Neuronal stem cell (in vitro differentiated cells): Measurements from ENCODE around the gene NOSTRIN.

Experiments
- DNase-seq: peaks from one replicate; pipeline ENCODE4 v3.0.0-alpha.2; 2013; ENCODE audit warnings: low spot score
- H2AFZ ChIP-seq: one replicate; pipeline ENCODE4 v1.6.1; 2013; ENCODE audit warnings: mild to moderate bottlenecking, low read length, inconsistent platforms
- H2AK5ac ChIP-seq: 2 replicates; pipeline ENCODE4 v1.6.1; 2013; ENCODE audit warnings: low read depth, mild to moderate bottlenecking, inconsistent platforms, low read length, moderate library complexity, mixed read lengths
- H2BK120ac ChIP-seq: 2 replicates; pipeline ENCODE4 v1.6.1; 2013; ENCODE audit warnings: low read depth, mild to moderate bottlenecking, inconsistent platforms, low read length, moderate library complexity, mixed read lengths
- H2BK12ac ChIP-seq: one replicate; pipeline ENCODE4 v1.6.1; 2013; ENCODE audit warnings: low read length, inconsistent platforms
- H2BK15ac ChIP-seq: 2 replicates; pipeline ENCODE4 v1.6.1; 2013; ENCODE audit warnings: mild to moderate bottlenecking, low read length, inconsistent platforms, mixed read lengths
- H2BK5ac ChIP-seq: one replicate; pipeline ENCODE4 v1.6.1; 2013; ENCODE audit warnings: inconsistent platforms, mild to moderate bottlenecking, low read length, moderate library complexity
- H3K14ac ChIP-seq: one replicate; pipeline ENCODE4 v1.6.1; 2013; ENCODE audit warnings: low read length, inconsistent platforms
- H3K18ac ChIP-seq: 2 replicates; pipeline ENCODE4 v1.6.1; 2013; ENCODE audit warnings: low read length, inconsistent platforms
- H3K23ac ChIP-seq: 2 replicates; pipeline ENCODE4 v1.6.1; 2013; ENCODE audit warnings: low read depth, mild to moderate bottlenecking, mixed read lengths, low read length, inconsistent platforms; ENCODE audit not compliant: poor library complexity
- H3K27ac ChIP-seq: replicated peaks from 3 replicates; pipeline ENCODE4 v1.5.1; 2013; ENCODE audit warnings: low read length, inconsistent platforms
- H3K27me3 ChIP-seq, 3 experiments: 2 replicates each; pipeline ENCODE4 v1.6.1; 2013; ENCODE audit warnings: low read length in 3 of 3, mild to moderate bottlenecking in 2 of 3, inconsistent platforms in 1 of 3, low read depth in 1 of 3, mixed read lengths in 1 of 3, moderate library complexity in 1 of 3; ENCODE audit not compliant: control insufficient read depth in 3 of 3, insufficient read depth in 3 of 3
- H3K36me3 ChIP-seq, 2 donors: replicated peaks in 1 of 2; 2 replicates each; pipeline ENCODE4 v1.6.1; 2013; ENCODE audit warnings: low read length in 2 of 2; ENCODE audit not compliant: control insufficient read depth in 2 of 2, insufficient read depth in 2 of 2
- H3K4ac ChIP-seq: 2 replicates; pipeline ENCODE4 v1.6.1; 2013; ENCODE audit warnings: inconsistent platforms, mild to moderate bottlenecking, low read length, moderate library complexity
- H3K4me1 ChIP-seq, 2 donors: 1 replicate in 1 of 2; 2 replicates in 1 of 2; pipeline ENCODE4 v1.6.1; 2013; ENCODE audit warnings: low read length in 2 of 2, low read depth in 1 of 2; ENCODE audit not compliant: control insufficient read depth in 2 of 2, insufficient read depth in 1 of 2
- H3K4me2 ChIP-seq: one replicate; pipeline ENCODE4 v1.6.1; 2013; ENCODE audit warnings: mild to moderate bottlenecking, low read length, inconsistent platforms; ENCODE audit not compliant: insufficient read depth, poor library complexity, severe bottlenecking
- H3K4me3 ChIP-seq, 2 donors: 2 replicates each; pipeline ENCODE4 v1.5.1; 2013; ENCODE audit warnings: low read length in 2 of 2, mild to moderate bottlenecking in 2 of 2, inconsistent platforms in 1 of 2, moderate library complexity in 1 of 2
- H3K79me1 ChIP-seq: one replicate; pipeline ENCODE4 v1.6.1; 2013; ENCODE audit warnings: low read depth, mild to moderate bottlenecking, inconsistent platforms, low read length, moderate library complexity
- H3K9ac ChIP-seq: one replicate; pipeline ENCODE4 v1.6.1; 2013; ENCODE audit warnings: mild to moderate bottlenecking, low read depth, low read length, inconsistent platforms; ENCODE audit not compliant: poor library complexity
- H3K9me3 ChIP-seq, 2 donors: replicated peaks in 1 of 2; 2 replicates each; pipeline versions ENCODE3 to v1.6.1; 2013; ENCODE audit warnings: low read length in 2 of 2, mild to moderate bottlenecking in 2 of 2, inconsistent platforms in 1 of 2, low read depth in 1 of 2, mixed read lengths in 1 of 2, moderate library complexity in 1 of 2; ENCODE audit not compliant: control insufficient read depth in 2 of 2, insufficient read depth in 1 of 2
- H4K8ac ChIP-seq: one replicate; pipeline ENCODE4 v1.6.1; 2013; ENCODE audit warnings: low read depth, mild to moderate bottlenecking, inconsistent platforms, low read length, moderate library complexity
- H4K91ac ChIP-seq: one replicate; pipeline ENCODE4 v1.6.1; 2013; ENCODE audit warnings: low read length, low read depth, mild to moderate bottlenecking, inconsistent platforms; ENCODE audit not compliant: poor library complexity
- WGBS, 2 donors: extraction: QIAGEN DNeasy Blood & Tissue Kit; methylation state at CpG; one replicate each; pipeline ENCODE4 v1.1.7; 2013; ENCODE audit warnings: missing lambda C conversion rate in 2 of 2, mixed read lengths in 1 of 2; ENCODE audit not compliant: insufficient read length in 2 of 2, insufficient replicate concordance in 1 of 2; ENCODE audit errors: extremely low coverage in 2 of 2; 5-methylcytosine and 5-hydroxymethylcytosine counted together

Gene NOSTRIN

GRCh38 chr2:168894101-168894500 is 91.7 kb downstream of the NOSTRIN start:
- no peak overlapping the region for H2BK5ac ChIP-seq
- no peak overlapping the region for H4K91ac ChIP-seq
- H3K4me2 ChIP-seq = no peak overlapping the region
- no peak overlapping the region for H2BK15ac ChIP-seq
- H2AFZ ChIP-seq = no peak overlapping the region
- H2AK5ac ChIP-seq = no peak overlapping the region
- H3K23ac ChIP-seq = no peak overlapping the region
- no peak overlapping the region for H3K18ac ChIP-seq
- no peak overlapping the region for H3K4me3 ChIP-seq
- no CpG with 5 or more reads among the region's 1 CpG for WGBS, 2 donors
- no peak overlapping the region for H2BK120ac ChIP-seq
- no peaks in the 10 kb centered on the region for H3K36me3 ChIP-seq
- no peak overlapping the region for H2BK12ac ChIP-seq
- H3K27ac ChIP-seq = no peak overlapping the region
- no peak overlapping the region for H4K8ac ChIP-seq
- H3K14ac ChIP-seq = no peak overlapping the region
- DNase-seq = no peak
- H3K9ac ChIP-seq = no peak overlapping the region
- H3K4ac ChIP-seq = no peak overlapping the region
- peaks cover 0 to 16% (median 0%) of the 10 kb centered on the region in 3 experiments for H3K27me3 ChIP-seq
- peaks cover 1 to 2% of the 10 kb centered on the region in 2 donors for H3K4me1 ChIP-seq
- H3K79me1 ChIP-seq = no peaks in the 10 kb centered on the region
- no peaks in the 10 kb centered on the region for H3K9me3 ChIP-seq

GRCh38 chr2:168894720-168895119 is 92.3 kb downstream of the NOSTRIN start:
- Histone ChIP-seq H3K23ac (no peak overlapping the region), H3K4me2 (no peak overlapping the region), H4K8ac (no peak overlapping the region), H3K79me1 (no peaks in the 10 kb centered on the region), H2AK5ac (no peak overlapping the region), H2BK120ac (no peak overlapping the region), H2AFZ (no peak overlapping the region), H2BK12ac (no peak overlapping the region), H4K91ac (no peak overlapping the region), H3K14ac (no peak overlapping the region), H3K4me1 (no peaks in the 10 kb centered on the region), H3K4ac (no peak overlapping the region), H2BK5ac (no peak overlapping the region), H3K27ac (no peak overlapping the region), H2BK15ac (no peak overlapping the region), H3K4me3 (no peak overlapping the region), H3K36me3 (no peaks in the 10 kb centered on the region), H3K9ac (no peak overlapping the region), H3K27me3 (peaks cover 0 to 16% (median 0%) of the 10 kb centered on the region in 3 experiments), H3K9me3 (no peaks in the 10 kb centered on the region), H3K18ac (no peak overlapping the region)
- DNase-seq = no peak

- Histone ChIP-seq H3K4me2 (no peak overlapping the region), H3K27ac (no peak overlapping the region), H3K4ac (no peak overlapping the region), H3K4me3 (no peak overlapping the region), H3K9ac (no peak overlapping the region), H3K27me3 (peaks cover 0 to 16% (median 0%) of the 10 kb centered on the region in 3 experiments), H3K79me1 (no peaks in the 10 kb centered on the region), H2BK15ac (no peak overlapping the region), H4K8ac (no peak overlapping the region), H3K9me3 (no peaks in the 10 kb centered on the region), H2BK12ac (no peak overlapping the region), H3K18ac (no peak overlapping the region), H3K4me1 (no peaks in the 10 kb centered on the region), H4K91ac (no peak overlapping the region), H2AK5ac (no peak overlapping the region), H3K23ac (no peak overlapping the region), H2AFZ (no peak overlapping the region), H3K14ac (no peak overlapping the region), H2BK120ac (no peak overlapping the region), H2BK5ac (no peak overlapping the region), H3K36me3 (no peaks in the 10 kb centered on the region)
- no peak for DNase-seq
These were observed 93.3 kb downstream of the NOSTRIN start for GRCh38 chr2:168895771-168896170.

DNA sequence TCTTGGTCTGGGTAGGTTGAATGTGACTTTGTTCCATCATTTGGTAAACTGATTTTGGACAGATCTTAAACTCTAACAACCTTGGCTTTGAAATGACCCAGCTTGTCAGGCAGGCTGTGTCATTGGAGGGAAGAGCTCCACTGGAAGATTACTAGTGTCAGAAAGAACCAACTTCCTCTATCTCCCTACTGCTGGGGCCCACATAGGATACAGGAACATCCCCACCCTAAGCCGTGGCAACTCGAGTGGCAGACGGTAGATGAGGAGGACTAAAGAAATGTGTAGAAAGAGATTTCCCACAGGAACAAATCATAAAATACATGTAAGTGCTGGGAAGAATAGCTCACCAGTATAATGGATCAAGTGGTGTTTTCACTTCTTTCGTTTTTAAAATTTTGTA is 94.3 kb downstream of the NOSTRIN start:
- H3K9me3 ChIP-seq = no peaks in the 10 kb centered on the region
- H4K8ac ChIP-seq = no peak overlapping the region
- no peak for DNase-seq
- no CpG with 5 or more reads among the region's 4 CpGs for WGBS, 2 donors
- H3K18ac ChIP-seq = no peak overlapping the region
- no peak overlapping the region for H3K4me2 ChIP-seq
- H3K23ac ChIP-seq = no peak overlapping the region
- H2BK12ac ChIP-seq = no peak overlapping the region
- H3K36me3 ChIP-seq = no peaks in the 10 kb centered on the region
- no peak overlapping the region for H3K4ac ChIP-seq
- no peak overlapping the region for H2BK120ac ChIP-seq
- no peak overlapping the region for H2AFZ ChIP-seq
- no peak overlapping the region for H2BK5ac ChIP-seq
- no peak overlapping the region for H2AK5ac ChIP-seq
- no peak overlapping the region for H3K4me3 ChIP-seq
- no peak overlapping the region for H4K91ac ChIP-seq
- no peak overlapping the region for H2BK15ac ChIP-seq
- H3K9ac ChIP-seq = no peak overlapping the region
- no peak overlapping the region for H3K27ac ChIP-seq
- H3K4me1 ChIP-seq = no peaks in the 10 kb centered on the region
- no peaks in the 10 kb centered on the region for H3K79me1 ChIP-seq
- peaks cover 0 to 6% (median 0%) of the 10 kb centered on the region in 3 experiments for H3K27me3 ChIP-seq
- H3K14ac ChIP-seq = no peak overlapping the region
